ENCODE results near the gene HS6ST1. TPM values are rescaled to one million over a fixed set of nuclear protein-coding genes. Genes with fewer than 3 reads are reported as not detected.

Gene HS6ST1
- total RNA-seq, 2 donors from 2014 or later: 19.0 to 25.8 TPM

GRCh38 chr2:128359841-128360240, 41.2 kb upstream of the HS6ST1 start:
- Histone ChIP-seq H3K9me3 (no peaks in the 10 kb centered on the region), H3K27me3 (no peaks in the 10 kb centered on the region), H3K4me3 (no peak overlapping the region), H3K4me1 (peaks cover 0 to 14% of the 10 kb centered on the region in 2 donors), H3K36me3 (no peaks in the 10 kb centered on the region), H3K27ac (no peak overlapping the region)
- peak; percentile 34 for DNase-seq (ENCODE audit: low spot score)
- TF ChIP-seq, protein P1, sequence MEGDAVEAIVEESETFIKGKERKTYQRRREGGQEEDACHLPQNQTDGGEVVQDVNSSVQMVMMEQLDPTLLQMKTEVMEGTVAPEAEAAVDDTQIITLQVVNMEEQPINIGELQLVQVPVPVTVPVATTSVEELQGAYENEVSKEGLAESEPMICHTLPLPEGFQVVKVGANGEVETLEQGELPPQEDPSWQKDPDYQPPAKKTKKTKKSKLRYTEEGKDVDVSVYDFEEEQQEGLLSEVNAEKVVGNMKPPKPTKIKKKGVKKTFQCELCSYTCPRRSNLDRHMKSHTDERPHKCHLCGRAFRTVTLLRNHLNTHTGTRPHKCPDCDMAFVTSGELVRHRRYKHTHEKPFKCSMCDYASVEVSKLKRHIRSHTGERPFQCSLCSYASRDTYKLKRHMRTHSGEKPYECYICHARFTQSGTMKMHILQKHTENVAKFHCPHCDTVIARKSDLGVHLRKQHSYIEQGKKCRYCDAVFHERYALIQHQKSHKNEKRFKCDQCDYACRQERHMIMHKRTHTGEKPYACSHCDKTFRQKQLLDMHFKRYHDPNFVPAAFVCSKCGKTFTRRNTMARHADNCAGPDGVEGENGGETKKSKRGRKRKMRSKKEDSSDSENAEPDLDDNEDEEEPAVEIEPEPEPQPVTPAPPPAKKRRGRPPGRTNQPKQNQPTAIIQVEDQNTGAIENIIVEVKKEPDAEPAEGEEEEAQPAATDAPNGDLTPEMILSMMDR (IDR thresholded peaks at IDR 0.05): no peak

DNA sequence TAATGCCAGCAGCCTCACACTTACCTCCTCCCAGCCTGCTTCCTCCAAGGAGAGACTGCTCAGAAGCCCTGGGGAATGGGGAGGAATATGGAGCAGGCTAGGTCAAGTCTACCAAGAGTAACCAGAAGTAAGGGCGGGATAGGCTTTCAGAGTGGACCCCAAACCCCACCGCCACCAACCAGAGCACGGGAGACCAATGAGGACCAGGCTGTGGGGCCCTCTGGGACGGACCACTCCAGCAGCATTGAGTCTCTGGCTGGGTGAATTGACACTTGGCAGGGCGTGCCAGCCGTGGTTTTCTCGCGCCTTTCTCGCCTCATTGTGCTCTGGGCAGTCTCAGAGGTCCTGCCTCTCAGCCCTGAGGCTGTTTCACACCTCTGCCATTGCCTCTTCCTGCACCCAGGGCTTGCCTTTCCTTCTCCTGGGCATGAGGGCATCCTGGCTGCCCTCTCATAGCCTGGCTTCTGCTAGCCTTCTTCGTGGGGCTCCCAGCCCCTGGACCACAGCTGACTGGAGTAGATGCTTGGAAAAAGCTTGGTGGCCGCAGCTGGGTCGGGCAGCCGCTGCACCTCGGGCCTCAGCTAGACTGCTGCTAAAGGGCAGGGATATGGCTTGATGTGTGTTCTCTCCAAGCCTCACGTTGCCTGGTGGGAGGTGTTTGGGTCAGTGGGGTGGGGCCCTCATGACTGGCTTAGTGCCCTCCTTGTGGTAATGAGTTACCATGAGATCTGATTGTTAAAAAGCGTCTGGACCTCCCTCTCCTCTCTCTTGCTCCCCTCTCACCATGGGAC, 40.5 kb upstream of the HS6ST1 start:
- TF ChIP-seq, protein P1 (IDR thresholded peaks at IDR 0.05): no peak
- Histone ChIP-seq H3K4me1 (peaks cover 0 to 14% of the 10 kb centered on the region in 2 donors), H3K27ac (no peak overlapping the region), H3K27me3 (no peaks in the 10 kb centered on the region), H3K9me3 (no peaks in the 10 kb centered on the region), H3K4me3 (no peak overlapping the region), H3K36me3 (no peaks in the 10 kb centered on the region)
- DNase-seq (ENCODE audit: low spot score): peak; percentile 49

- Histone ChIP-seq H3K27me3 (no peaks in the 10 kb centered on the region), H3K36me3 (no peaks in the 10 kb centered on the region), H3K9me3 (no peaks in the 10 kb centered on the region), H3K27ac (no peak overlapping the region), H3K4me1 (peaks cover 0 to 9% of the 10 kb centered on the region in 2 donors), H3K4me3 (no peak overlapping the region)
- peak; percentile 55 for DNase-seq (ENCODE audit: low spot score)
- TF ChIP-seq, protein P1 (IDR thresholded peaks at IDR 0.05): no peak
Observed at GRCh38 chr2:128357506-128358370, 39.1 kb upstream of the HS6ST1 start.

GRCh38 chr2:128356127-128356526, 37.5 kb upstream of the HS6ST1 start:
- H3K27me3 ChIP-seq: no peaks in the 10 kb centered on the region
- no peak overlapping the region for H3K4me3 ChIP-seq
- no peaks in the 10 kb centered on the region for H3K4me1 ChIP-seq
- no peak overlapping the region for H3K27ac ChIP-seq
- no peak for DNase-seq (ENCODE audit: low spot score)
- TF ChIP-seq, protein P1 (IDR thresholded peaks at IDR 0.05): no peak
- peaks cover 0 to 11% of the 10 kb centered on the region in 2 donors for H3K9me3 ChIP-seq
- H3K36me3 ChIP-seq: no peaks in the 10 kb centered on the region

DNA sequence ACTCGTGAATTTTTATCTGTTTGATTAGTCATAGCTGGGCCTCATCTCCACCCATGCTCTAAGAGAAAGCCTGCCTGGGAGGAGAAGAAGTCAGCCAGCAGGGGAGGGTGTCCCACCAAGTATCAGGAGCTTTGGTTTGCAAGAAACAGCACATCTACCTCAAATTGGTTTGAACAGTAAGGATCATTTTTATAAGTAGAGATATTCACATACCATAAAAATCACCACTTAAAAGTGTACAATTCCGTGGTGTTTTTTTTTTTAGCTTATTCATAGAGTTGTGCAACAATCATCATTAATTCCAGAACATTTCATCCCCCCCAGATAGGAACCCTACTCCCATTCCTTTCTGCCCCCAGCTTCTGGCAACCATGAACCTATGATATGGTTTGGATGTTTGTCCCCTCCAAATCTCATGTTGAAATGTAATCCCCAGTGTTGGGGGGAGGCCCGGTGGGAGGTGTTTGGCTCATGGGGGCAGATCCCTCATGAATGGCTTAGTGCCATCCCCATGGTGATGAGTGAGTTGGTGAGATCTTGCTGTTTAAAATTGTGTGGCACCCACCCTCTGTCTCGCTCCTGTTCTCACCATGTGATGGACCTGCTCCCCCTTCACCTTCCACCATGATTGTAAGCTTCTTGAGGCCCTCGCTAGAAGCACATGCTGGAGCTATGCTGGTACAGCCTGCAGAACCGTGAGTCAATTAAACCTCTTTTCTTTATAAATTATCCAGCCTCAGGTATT, 36.2 kb upstream of the HS6ST1 start:
- Histone ChIP-seq H3K27ac (no peak overlapping the region), H3K4me3 (no peak overlapping the region), H3K9me3 (peaks cover 0 to 11% of the 10 kb centered on the region in 2 donors), H3K36me3 (no peaks in the 10 kb centered on the region), H3K4me1 (no peaks in the 10 kb centered on the region), H3K27me3 (no peaks in the 10 kb centered on the region)
- TF ChIP-seq, protein P1 (IDR thresholded peaks at IDR 0.05): no peak
- peak; percentile 23 for DNase-seq (ENCODE audit: low spot score)

Measured in right atrium auricular region (tissue), 2 donors.